ENCODE data around the gene ROR1.

The ROR1 gene

DNA sequence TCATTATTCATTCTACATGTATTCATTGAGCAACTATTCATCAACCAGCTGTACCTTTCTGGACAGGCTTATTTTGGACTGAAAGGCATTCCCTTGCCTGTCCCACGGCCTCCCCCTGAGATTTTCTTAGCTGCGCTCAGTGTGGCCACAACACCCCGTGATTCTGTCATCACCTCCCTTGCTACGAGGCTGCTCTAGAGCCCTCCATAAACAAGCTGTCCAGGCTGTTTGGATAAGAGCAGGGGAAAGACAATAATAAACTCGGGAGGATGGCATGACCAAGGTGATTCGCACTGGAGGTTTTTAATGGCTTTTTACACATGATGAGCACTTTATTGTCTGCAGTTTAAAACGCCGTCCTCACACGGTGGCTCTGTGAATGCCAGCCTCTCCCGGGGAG is 139.7 kb downstream of the ROR1 start:
- no peak for DNase-seq (ENCODE audit: low read depth)

DNA sequence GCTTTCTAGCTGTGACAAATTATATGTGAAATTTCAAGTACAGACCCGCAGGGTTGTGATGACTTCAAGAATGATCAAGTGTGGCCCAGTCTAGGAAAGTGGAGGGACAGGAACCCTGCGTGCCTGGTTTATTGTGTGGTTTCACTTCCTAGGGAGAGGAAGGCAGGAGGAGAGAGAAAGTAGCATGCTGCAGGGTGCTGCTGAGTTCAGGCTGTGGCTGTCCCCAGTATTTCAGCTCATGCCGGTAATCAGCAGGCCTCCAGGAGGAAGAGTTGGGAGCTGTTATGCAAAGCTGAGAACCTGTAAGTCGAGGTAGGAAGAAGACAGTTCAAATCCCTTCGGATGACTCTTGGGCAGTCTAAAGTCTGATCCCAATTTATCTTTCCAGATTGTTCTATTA is 140.4 kb downstream of the ROR1 start:
- no peak for DNase-seq (ENCODE audit: low read depth)

DNA sequence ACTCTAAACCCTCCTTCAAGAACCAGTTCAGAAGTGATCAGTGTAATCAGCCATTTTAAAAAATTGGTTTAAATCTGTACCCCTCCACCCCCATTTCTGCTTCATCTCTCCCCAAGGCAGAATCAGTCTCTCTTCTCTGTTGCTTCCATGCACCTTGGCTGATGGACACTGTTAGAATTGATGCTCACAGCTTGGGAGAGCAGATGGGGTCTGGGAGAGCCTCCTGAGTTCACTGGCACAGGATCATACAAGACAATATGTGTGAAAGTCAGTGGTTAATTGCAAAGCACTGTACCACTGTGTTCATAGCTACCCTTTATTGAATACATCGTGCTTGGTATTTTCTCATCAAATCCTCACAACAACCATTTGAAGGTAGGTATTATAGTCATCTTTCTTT is 140.9 kb downstream of the ROR1 start:
- DNase-seq (ENCODE audit: low read depth): no peak

DNA sequence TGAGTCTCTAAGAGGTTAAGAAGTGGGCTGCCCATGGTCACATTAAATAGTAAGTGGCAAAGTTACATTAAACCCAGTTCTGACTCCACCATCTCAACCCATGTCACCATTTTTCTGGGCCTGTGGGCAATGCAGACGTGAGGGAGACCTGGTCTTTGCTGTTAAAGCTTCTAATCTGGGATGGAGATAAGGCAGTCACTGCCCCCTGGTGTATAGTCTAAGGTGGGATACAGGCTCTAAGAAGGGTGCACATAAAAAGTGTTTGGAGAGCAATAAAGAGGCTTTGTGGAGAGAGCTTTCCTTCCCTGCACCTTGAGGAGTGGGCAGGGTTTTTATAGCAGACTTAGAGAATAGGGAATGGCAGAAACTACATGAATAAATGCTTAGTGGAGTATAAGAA is 141.3 kb downstream of the ROR1 start:
- DNase-seq (ENCODE audit: low read depth): no peak

DNA sequence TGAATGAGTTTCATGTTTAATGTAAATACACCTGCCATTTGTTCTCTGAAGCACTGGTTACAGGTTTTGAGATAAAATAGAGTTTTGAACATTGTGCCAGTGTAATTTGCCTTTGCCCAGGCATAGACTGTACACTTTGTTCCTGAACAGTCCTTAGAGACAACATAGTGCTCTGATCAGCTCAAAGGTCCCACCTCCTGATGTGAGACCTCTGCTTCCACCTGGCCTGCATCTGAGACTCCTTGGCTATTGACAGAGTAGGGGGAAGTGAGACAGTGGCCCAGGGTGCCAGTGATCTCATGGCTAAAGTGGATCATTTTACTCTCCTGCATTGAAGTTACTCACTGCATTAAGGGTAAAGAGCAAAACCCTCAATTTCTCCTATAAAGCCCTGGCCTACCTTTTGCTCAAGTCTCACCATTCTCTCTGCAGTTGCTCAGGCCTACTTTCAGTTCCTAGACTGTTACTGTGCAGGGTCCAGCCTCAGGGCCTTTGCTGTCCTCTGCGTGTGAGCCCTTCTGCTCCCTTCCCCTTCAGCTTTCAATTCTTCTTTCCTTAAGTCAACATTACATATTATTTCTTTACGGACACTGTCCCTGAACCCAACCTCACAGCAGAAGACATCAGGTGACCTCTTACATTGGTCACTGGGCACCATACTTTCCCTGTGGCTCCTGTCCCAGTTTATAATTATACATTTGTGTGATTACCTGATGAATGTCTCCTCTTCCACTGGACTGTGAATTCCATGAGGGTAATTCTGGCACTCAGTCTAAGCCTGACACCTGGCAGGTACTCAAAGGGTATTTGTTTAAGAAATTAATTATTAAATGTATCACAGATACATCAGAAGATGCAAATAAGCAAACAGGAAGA is 142.9 kb downstream of the ROR1 start:
- no peak for DNase-seq (ENCODE audit: low read depth)

DNA sequence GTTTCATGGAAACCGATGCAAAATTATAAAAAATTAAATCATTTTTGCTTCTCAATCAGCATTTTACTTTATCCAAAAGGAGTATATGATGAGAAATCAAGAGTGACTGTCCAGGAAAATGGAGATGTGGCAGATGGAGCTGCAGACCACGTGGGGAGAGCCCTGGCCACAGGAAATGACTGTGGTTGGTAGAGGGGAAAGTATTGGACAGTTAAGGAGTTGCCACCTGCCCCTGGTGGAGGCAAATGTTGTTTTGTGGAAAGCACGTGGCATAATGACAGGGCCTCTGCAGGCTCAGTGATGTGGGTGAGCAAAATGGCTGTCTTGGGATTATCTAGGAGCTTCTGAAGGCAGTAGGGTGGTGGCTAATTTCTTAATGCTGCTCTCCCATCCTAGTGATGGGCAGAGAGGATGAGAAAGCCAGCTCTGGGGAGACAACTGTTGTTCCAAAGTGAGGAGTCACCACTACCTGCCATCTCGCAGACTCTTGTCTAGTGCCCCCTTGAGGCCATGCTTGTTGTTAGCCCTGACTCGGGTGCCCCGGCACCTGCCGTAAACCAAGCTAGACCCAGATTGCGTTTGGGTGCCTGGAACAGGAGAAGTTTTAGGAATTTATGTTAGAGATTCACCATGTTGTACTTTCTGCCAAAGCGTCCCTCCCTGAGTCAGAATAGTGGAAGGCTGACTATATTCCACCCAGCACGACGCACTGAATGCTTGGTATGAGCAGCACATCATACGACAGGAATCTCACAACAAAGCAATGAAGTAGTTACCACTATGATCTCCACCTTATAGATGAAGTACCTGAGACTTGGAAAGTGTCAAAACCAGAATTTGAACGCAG is 144.0 kb downstream of the ROR1 start:
- DNase-seq (ENCODE audit: low read depth): no peak

DNA sequence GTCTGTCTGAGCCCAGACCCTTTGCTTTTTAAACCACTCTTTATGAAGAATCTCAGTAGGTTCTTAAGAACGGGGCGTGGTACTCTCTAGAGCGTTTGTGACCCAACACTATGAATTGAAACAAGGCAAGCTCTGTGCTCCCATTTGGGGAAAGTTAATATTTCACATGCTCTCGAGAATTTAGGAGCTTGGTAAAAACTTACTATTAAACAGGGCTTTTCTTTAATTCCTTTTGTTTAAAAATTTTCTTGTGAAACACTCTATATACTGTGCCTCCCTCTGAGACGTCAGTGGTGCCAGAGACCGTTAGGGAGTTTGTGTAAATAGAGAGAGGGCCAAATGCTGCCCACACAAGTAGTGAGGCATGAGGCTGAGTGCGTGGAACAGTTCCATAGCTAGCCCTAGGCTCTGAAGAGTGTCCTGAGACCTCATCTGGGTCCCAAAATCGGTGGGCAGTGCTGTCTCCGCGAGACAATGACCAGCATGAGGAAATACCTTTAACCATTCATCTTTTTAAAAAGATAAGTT is 144.7 kb downstream of the ROR1 start:
- DNase-seq (ENCODE audit: low read depth): no peak

DNA sequence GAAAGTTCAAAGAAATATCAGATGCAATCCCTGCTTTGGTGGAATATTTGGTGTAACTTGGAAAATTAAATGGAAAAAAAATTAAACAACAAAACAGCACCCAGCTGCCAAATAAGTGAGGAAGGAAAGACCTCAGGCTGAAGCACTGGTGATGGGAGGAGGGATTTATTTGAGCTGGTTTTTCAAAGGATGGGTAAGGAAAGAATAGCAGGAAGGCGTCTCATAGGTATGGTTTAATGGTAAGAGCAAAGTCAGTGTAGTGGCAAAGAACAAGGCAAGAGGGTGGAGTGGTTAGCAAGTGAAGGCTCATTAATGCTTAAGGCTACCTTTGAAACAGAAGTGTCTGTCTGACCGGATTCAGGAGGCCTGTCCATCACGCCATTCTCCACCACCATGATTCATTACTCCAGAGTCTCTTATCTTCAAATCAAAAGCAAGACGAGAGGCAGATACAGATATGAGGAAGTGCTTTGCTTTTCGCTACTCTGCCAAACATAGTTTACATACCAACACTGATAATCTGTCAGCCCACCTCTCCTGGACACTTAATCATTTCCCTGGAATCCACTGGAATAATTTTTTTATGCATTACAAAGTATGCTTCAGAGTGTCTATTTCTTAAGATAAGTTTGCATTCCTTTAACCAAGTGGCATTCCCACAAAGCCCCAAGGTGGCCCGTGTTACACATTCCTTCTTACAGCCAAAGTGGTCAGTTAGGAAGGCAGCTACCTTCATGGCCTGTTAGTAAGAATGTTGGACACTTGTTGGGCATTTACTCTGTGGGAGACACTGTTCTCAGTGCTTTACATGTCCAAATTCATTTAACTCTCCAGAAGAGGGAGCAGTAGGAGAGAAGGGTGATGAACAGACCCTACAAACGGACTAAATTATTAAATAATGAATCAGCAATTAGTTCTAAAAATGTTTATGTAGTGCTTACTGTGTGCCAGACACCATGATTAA is 146.6 kb downstream of the ROR1 start:
- peak; percentile 85 for DNase-seq (ENCODE audit: low read depth)

DNA sequence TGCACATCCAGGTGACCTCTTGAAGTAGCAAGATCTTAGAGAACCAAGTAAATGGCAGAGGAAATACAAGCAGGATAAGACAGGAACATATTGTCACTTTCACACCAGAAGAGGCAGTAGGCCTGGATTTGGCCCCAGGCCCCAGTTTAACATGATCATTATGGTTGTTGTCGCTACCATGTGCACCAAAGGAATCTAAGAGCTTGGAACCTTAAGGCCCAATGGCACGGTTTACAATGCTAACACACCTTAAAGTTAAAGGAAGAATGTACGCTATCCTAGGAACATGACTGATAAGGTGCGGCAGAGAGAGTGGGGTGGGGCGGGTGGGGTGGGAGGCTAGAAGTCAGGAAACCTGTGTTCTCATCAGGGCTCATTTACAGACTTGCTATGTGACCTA is 147.5 kb downstream of the ROR1 start:
- DNase-seq (ENCODE audit: low read depth): no peak

DNA sequence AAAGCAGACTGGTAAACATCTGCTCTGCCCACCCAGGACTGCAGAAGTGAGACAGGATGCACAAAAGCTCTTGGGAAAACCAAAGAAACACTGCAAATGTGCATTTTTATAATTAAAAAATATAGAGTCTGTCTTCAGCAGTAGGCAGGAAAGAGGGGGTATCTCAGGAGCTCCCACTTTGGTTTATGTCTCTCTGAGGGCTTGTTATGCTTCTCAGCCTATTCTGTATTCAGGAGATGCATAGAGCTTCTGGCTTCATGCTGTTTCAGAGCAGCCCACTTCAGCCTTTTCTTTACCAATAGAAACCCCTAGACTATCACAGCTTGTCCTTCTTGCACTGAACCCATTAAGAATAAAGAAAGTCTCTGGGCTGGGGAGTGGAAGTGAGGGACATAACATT is 148.0 kb downstream of the ROR1 start:
- no peak for DNase-seq (ENCODE audit: low read depth)

DNA sequence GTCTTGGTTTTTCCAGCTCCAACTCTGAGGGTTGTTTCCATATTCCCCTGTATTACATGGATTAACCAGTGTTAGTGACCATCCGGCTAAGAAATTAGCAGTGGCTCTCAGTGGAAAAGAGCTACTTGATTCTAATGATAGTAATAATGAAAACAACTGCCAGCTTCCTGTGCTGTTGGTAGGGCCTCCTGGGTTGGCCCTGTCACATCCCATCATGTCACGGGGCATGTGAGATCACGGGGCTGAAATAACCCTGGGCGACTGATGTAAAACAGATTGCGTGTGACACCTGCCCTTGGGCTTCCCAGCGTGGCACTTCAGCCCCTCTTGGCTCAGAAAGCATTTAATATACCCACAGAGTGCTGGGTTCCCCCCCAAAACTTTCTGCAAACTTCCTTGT is 149.0 kb downstream of the ROR1 start:
- DNase-seq (ENCODE audit: low read depth): no peak

DNA sequence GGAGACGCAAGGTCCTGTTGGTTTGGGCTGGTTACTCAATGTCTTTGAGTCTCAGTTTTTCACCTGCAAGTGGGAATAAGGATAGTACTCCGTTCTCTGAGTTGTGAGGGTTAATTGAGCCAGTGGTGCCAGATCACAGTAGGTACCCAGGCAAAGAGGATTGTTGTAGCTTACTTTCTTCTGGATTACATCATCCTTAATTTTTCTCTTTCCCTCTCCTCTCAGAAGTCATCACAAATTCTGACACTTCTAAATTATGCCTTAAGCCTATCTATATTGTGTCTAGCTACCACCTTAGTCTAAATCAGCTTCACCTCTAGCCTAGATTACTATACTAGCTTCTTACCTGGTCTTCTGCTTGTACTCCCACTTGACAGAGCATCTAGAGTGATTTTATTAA is 149.5 kb downstream of the ROR1 start:
- no peak for DNase-seq (ENCODE audit: low read depth)

DNA sequence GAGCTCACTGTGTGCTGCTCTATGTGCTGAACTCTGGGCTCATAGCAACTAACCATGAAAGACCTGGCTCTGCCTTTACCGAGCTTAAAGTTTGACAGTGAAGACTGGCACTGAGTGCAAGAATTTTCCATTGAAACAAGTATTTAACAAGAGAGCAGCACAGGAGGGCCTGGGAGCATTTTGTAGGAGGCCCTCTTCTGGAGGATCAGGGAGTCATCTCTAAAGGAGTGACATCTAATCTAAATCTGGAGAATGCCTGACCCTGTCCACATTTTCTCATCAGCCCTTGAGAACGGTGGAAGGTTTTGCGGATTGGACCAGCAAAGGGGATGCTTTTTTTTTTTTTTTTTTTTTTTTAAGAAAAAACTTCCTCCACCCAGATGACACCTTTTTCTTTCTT is 150.8 kb downstream of the ROR1 start:
- no peak for DNase-seq (ENCODE audit: low read depth)

DNA sequence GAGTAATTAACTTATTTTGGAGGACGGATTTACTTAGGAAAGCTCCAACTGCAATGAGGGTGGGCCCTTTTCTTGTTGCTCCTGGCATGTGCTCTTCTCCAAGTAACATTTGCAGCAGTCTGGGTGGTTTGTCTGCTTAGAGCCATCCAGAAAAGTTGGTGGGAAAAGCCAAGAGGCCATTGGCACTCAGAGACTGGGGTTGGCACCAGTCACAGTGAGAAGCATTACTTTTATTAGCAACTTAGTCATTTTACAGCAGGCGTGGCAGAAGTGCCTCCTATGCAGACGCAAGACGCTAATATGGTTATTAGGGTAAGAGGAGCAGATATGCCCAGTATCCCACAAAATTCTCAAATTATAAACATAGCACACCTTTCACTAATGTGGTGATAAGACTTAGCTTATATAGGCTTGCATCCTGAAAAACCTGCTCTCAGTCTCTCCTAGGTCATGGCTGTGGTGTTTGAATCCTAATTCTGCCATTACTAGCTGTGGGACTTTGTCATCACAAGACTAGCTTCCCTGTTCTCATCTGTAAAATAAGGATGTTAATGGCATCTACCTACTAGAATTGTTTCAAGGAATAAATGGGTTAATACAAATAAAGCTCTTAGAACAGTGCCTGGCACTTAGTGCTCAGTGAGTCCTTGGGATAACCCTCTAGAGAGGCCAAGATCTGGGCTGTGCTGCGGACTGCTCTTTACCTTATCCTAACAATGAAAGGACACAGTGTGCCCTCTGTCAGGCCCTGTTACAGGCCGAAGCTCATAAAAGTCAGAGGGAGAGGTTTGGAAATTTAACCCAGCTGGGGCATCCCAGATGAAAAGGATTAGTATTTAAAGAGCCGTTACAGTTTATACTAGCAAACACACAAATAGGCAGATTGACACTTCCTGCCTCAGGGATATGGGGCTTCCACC is 154.6 kb downstream of the ROR1 start:
- DNase-seq (ENCODE audit: low read depth): no peak

DNA sequence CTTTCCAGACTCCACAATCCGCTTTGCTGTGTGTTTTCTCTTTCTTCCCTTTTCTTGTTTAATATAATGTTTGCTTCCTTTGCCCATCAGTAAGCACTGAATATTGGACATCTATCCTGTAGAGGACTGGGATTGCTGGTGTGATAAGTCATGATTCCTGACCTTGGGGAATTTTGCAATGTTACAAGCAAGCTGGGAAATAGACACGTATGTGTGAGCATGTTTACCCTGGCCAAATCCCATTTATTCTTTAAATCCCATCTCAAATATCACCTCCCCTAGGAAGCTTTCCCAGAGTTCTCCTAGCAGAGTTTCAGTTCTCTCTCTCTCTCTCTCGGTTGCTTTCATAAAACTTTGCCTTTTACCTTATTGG is 155.3 kb downstream of the ROR1 start:
- no peak for DNase-seq (ENCODE audit: low read depth)

DNA sequence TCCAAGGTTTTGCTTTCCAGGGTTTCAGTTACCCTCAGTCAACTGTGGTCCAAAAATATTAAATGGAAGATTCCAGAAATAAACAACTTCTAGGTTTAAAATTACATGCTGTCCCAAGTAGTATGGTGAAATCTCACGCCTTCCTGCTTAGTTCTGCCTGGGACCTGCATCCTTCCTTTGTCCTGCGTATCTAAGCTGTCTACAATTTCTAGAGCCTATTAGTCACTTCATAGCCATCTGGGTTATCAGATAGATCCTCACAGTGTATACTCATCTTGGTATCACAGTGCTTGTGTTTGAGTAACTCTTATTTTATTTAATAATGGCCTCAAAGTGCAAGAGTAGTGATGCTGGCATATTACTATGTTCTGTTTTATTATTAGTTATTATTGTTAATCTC is 157.7 kb downstream of the ROR1 start:
- peak; percentile 38 for DNase-seq (ENCODE audit: low read depth)

DNA sequence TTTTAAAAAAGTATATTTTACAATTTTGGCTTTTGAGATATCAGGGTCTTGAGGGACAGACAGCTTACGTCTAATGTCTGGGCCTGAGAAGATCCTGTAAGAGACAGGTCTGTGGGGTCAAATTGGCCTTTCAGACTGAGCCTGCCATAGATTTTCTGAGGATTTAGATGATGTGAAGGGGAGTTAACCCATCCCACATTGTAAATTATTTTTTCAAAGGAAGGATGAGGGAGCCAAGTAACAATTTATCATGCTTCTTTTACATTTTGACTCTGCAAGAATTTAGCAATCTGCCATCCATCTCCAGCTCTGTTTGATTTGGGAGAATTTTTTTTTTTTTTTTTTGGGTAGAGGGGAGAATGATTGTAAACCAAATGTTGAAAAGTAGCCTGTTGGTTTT is 160.9 kb downstream of the ROR1 start:
- no peak for DNase-seq (ENCODE audit: low read depth)

DNA sequence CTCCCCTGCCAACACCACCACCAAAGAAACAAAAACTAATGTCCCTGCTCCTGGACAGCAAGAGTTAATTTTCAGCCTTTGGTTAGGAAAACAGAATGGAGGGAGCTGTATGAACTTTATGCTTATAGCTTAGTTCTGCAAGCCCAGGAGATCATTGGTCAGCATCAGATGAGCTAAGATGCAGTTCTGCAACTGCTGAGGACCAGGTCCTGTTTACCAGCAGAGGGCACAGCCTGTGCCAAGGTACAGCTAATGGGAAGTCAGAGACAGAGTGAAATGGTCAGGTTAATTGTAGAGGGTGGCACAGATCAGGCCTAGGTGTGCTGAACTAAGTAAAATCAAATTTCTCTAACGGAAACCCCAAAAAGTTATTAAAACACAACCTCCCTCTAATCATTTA is 161.3 kb downstream of the ROR1 start:
- DNase-seq (ENCODE audit: low read depth): no peak

DNA sequence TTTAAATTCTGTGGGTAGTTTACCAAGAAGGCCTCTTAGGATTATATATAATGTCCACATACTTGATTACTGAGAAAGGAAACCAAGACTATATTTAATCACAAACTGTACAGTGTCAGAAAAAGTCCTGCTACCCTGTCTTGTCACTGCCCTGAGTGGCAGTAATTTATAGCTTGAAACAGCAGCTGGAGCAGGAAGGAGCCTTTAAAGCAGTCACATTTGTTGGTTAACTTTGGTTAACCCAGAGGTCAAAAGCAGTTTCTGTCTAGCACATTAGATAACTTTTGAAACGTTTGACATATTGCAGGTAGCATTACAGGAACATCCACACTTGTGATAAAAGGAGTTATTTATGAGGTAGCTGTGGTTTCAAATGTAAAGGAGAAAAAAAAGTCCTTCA is 161.7 kb downstream of the ROR1 start:
- DNase-seq (ENCODE audit: low read depth): no peak

DNA sequence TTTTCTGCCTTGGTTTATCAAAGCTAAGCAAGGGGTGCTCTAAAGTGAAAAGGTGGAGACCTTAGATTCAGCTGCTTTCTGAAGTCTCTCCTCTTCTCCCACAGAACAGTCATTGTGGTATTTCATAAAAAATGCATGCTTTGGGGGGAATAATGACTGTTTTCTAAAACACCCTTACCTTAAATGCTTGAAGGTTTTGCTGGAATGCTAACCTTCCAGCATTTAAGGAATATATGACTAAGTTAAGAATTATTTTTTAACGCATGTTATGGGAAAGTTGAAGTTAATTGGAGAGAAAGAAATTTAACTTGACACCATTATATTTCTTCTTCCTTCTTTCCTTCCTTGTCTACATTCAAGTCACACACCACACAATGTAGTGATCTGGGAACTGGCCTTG is 162.5 kb downstream of the ROR1 start:
- no peak for DNase-seq (ENCODE audit: low read depth)

DNA sequence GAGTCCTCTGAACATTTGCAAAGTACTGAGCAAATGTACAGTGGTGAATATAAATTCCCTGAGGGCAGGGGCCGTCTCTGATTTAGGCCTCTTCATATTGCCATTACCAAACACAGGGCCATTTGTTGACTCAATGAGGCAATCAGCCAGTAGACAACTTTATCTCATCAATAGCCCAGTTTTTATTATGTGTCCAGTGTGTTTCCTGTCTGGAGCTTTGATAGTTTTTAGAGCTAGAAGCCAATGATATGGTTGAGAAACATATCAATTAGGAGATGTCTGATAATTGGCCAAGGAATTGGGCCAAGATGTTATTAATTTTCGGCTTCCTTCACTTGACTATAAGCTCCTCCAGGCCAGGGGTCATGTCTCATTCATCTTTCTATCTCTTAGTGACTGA is 163.0 kb downstream of the ROR1 start:
- no peak for DNase-seq (ENCODE audit: low read depth)

All from HS-5 (cell line).